GM18526 (cell line): ENCODE data around the gene PCDHA8.

Source experiments
- POLR2A ChIP-seq: IDR thresholded peaks from 3 replicates; pipeline ENCODE4 v1.6.1; 2011; ENCODE audit not compliant: insufficient read length; ENCODE audit errors: extremely low read depth

PCDHA8 gene

GRCh38 chr5:140840978-140841962 lies at the start of gene PCDHA8:
Gene PCDHA8, plus strand, starts transcription at chr5:140841187. Its CDS starts 135 bp downstream, at chr5:140841322.
- TF ChIP-seq POLR2A: no peak

- no peak for TF ChIP-seq POLR2A
These were observed 46.3 kb upstream of the PCDHA8 start, which contains the start of gene PCDHA2 for GRCh38 chr5:140794595-140795258. Gene PCDHA2, plus strand, starts transcription at chr5:140794852.

- no peak for TF ChIP-seq POLR2A
These were observed 45.7 kb upstream of the PCDHA8 start for GRCh38 chr5:140795259-140795641.

- TF ChIP-seq POLR2A: no peak
These were observed 44.3 kb upstream of the PCDHA8 start for GRCh38 chr5:140796718-140797095.

GRCh38 chr5:140800816-140801493 lies 40.0 kb upstream of the PCDHA8 start, which contains the start of gene PCDHA3:
Gene PCDHA3, plus strand, starts transcription at chr5:140801057.
- TF ChIP-seq POLR2A: no peak

- TF ChIP-seq POLR2A: no peak
These were observed 39.5 kb upstream of the PCDHA8 start for GRCh38 chr5:140801494-140801841.

- TF ChIP-seq POLR2A: no peak
These were observed 38.2 kb upstream of the PCDHA8 start for GRCh38 chr5:140802781-140803271.

GRCh38 chr5:140806834-140807775 lies 33.9 kb upstream of the PCDHA8 start, which contains the start of gene PCDHA4:
Gene PCDHA4, plus strand, starts transcription at chr5:140807068.
- no peak for TF ChIP-seq POLR2A

GRCh38 chr5:140808889-140809291 lies 32.1 kb upstream of the PCDHA8 start:
- no peak for TF ChIP-seq POLR2A

GRCh38 chr5:140821375-140822280 lies 19.4 kb upstream of the PCDHA8 start, which contains the start of gene PCDHA5:
Gene PCDHA5, plus strand, starts transcription at chr5:140821613.
- TF ChIP-seq POLR2A: no peak

GRCh38 chr5:140822281-140822629 lies 18.7 kb upstream of the PCDHA8 start:
- TF ChIP-seq POLR2A: no peak

GRCh38 chr5:140823475-140823874 lies 17.5 kb upstream of the PCDHA8 start:
- no peak for TF ChIP-seq POLR2A

GRCh38 chr5:140827704-140828361 lies 13.2 kb upstream of the PCDHA8 start, which contains the start of gene PCDHA6:
Gene PCDHA6, plus strand, starts transcription at chr5:140827960. Its CDS starts 132 bp downstream, at chr5:140828092.
- TF ChIP-seq POLR2A: no peak
